Activated naive CD8-positive, alpha-beta T cell treated with anti-CD3 and anti-CD28 coated beads, Interleukin-2, amount 50 U/mL, for 16 hours (primary cell): ENCODE results near the gene KAT7.

Experiments
- DNase-seq: peaks from one replicate; pipeline ENCODE4 v3.0.0-alpha.2; 2020; ENCODE audit warnings: low read depth, low spot score

Gene KAT7

DNA sequence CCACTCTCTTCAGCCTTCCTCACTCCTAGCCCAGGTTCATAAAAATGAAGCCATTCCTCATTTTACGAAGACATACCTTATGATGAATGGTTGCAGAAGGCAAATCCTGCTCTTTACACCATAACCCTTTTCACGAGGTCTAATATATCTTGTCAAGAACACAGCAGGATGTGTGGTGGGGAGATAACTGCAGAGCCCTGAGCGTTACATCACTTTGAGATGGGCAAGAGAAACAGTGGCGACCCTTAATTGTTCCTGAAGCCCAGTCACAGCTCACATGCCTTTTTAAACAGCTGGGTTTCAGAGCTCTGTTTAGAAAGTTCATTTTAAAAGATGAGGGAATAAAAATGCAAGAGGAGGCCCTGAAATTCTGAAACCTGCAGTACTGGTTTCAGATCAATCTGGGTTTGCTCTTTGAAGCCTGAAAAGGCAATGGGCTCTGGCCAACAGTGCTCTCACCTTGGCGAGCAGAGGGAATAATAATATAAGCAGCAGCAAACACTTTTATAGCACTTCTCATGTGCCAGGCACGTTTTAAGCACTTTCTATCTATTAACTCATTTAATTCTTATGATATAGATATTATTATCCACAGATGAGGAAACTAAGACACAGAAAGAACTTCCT, 27.4 kb upstream of the KAT7 start:
- DNase-seq: no peak

GRCh38 chr17:49762151-49762941, 26.1 kb upstream of the KAT7 start:
- no peak for DNase-seq

- DNase-seq: peak; percentile 95
These were observed 24.5 kb upstream of the KAT7 start, which contains the start of gene FAM117A for GRCh38 chr17:49763735-49764558. TSS of gene FAM117A (minus strand) at chr17:49764131. CDS start at chr17:49764087, 44 bp downstream.

DNA sequence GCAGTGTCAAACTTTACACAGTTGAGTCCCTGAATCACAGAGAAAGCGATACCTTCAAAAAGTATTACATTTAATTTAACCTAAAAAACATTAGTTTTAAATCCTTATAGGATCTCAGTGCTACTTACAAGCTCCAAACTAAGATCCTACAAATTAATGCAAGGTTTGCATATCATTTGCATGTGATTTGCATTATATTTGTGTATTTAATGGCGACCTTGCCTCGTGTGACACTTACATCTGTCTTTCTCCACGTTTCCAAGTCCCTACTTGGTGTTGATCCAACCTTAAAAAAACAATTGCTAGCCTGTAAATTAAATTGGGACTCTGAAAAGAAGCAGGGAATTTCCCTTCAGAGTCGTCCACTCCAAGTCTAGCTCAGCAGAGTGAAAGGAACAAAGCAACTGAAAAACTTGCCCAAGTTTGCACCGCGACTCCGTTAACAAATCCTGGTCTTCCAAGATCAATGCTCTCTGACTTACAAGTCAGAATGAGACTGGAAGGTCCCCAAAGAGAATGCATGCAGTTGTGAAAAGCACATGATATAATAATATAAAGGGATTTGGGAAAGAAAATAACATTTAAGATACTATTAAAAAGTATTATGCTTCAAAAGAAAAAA, 23.8 kb upstream of the KAT7 start:
- no peak for DNase-seq

GRCh38 chr17:49766918-49767530, 21.5 kb upstream of the KAT7 start:
- DNase-seq: no peak

DNA sequence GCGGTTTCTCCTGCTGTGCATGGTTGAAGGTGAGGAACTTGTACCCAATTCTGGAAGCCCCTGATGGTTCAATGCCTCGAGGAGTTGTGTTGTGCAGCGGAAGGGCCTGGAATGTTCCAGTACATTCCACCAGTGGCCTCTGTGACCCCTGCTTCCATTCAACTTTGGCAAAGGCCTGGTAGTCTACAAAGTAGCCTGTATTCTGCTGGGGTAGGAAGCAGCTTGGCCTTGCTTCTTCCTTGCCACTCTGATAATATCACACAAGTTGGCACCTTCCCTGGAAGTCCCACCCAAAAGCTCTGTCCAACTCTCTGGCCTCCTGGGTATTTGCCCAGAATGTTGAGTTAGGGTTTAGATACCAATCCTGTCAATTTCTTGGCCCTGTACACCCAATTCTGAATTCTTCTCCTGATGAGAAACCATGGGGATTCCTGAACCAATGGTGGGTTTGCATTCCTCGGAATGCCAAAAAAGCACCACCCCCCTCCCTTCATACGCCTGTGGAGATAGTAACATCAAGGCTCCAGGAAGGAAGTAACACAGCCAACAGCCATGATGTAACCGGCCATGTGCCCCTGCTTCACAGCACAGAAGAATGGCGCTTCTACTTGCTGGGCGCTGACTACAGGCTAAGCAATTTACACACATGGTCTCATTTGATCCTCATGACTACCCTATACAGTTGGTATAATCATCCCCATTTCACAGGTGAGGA, 12.8 kb upstream of the KAT7 start:
- no peak for DNase-seq

- no peak for DNase-seq
These were observed 11.8 kb upstream of the KAT7 start for GRCh38 chr17:49776551-49777300.

GRCh38 chr17:49777563-49777962, 10.9 kb upstream of the KAT7 start:
- no peak for DNase-seq

DNA sequence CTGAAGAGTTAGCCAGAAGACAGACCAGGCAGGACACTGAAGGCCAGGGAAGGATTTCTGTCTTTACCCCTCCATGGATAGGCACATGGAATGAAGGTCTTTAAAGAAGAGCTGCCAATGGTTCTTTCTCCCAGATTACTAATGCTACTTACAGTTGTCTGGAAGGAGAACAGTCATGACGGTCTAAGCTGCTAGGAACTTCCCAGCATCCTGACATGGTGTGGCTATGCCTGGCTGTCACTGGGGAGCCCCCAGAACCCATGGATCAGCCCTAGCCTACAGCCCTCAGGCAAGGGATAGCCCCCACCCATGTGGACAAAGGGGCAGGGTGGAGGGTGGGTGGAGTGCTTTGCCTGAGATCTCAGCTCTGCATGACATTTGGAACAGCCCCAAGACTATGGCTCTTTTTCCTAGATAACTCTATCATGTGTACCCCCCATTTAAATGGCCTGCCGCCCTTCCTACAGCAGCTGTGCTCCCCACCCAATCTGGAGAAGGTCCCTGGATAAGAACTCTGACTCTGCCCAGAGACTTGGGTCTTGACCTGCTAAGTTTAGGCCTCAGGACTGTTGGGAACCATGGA, 9.2 kb upstream of the KAT7 start:
- no peak for DNase-seq

DNA sequence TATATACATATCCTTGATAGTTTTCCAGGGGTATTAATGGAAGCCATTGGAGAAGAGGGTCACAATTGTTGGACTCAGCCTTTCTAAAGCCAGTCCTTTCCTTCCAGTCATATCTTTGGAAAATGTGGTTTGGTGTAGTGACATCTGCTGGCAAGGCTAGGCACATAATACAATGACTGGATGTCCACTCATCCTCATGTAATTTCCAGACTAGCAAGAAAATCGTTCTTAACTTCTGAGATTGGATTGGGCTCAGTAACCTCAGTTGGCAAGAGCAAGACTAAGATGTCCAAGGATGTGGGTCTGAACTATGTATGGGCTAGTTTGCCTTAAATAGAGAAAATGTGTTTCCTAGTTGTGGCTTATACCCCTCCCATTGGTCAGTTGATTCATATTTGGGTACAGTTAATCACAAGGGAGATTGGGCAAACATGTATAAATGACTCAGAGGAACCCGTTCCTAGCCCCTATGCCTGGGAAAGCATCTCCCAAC, 8.7 kb upstream of the KAT7 start:
- no peak for DNase-seq

- no peak for DNase-seq
These were observed 5.3 kb upstream of the KAT7 start for GRCh38 chr17:49783071-49783715.

GRCh38 chr17:49783791-49784190, 4.7 kb upstream of the KAT7 start:
- DNase-seq: no peak

DNA sequence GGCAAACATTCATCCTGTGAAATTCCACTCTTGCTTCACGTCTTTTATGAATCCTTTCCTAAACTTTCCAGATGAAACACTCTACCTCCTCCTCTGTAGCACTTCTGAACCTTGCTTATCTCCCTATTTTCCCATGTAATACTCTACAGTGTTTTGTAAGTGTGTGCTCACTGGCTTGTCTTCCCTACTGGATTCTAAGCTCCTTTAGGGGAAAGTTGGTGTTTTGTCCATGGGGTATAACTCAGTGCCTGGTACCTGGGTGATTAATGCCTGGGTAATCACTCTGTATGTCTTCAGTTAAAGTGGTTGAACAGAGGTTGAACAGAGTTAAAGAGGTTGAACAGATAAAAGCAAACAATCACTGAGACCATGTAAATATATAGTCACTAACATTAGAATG, 3.8 kb upstream of the KAT7 start:
- no peak for DNase-seq

DNA sequence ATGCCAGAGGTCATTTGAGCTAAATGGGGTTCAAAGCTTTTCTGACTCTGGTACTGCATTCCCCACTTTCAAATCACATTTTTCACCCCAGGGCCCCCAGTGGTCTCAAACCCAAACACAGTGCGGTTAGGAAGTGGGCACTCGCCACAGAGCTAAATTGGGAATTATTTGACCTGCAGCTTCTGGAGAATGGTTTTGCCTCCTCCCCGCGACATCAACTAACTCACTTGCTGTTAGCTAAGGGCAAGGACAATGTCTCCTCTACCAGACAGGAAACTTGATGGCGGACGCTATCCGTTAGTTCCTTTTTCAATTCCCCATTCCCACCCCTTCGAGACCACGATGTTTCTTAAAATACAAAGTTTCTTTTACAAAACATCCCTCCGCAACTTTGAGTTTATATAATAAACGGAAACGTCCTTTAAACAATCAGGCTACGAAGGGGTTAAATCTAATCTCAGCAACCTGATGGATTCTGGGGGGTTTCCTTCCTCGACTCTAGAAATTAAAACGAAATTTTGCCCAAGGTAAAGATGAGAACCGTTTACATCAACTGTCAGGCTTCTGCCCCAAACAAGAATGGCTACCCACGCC, 500 bp upstream of the KAT7 start:
- no peak for DNase-seq

GRCh38 chr17:49789243-49789578, 730 bp downstream of the KAT7 start:
- DNase-seq: no peak

GRCh38 chr17:49793309-49793708, 4.8 kb downstream of the KAT7 start:
- DNase-seq: no peak

DNA sequence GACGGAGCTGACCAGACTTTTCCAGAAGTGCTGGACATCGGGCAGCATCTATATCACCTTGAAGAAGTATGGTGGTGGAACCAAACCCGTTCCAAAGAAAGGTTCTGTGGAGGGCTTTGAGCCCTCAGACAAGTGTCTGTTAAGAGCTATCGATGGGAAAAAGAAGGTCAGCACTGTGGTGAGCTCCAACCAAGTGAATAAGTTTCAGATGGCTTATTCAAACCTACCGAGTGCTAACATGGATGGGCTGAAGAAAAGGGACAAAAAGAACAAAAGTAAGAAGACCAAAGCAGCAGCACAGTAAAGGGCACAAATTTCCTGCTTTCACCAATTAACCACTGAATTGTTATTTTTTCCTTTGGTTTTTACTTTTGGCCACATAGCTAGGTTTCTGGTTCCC, 6.9 kb downstream of the KAT7 start:
- no peak for DNase-seq

DNA sequence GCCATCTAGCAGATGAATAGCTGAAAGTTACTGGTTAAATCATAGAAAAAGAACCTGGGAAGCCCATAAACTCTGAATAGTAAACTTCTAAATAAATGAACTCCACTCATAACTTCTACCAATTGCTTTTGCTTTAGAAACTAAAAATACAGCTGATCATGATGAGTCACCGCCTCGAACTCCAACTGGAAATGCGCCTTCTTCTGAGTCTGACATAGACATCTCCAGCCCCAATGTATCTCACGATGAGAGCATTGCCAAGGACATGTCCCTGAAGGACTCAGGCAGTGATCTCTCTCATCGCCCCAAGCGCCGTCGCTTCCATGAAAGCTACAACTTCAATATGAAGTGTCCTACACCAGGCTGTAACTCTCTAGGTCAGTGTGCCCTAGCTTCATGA, 9.7 kb downstream of the KAT7 start:
- no peak for DNase-seq

DNA sequence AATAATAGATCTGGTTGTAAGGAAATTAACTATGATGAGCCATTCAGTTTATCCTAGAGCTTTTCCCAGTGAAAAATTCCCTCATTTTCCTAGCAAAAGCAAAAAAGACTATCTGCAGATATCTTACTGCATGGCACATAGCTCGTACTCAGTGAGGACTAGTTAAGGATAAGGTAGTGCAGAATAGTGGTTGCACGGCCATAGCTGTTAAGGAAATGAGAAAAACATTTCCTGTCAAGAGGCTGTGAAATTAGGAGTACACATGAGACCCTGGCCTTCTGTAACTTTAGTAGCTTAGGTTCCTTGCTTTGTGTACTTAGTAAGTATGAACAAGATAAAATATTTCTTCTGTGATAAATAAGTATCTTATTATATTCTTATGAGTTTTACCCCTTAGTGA, 10.3 kb downstream of the KAT7 start:
- no peak for DNase-seq
